NCI-H748 (cell line): ENCODE measurements around the gene PSENEN.
"Not testable (repeated sequence)": the region's sequence is repeated elsewhere in the genome, so short reads cannot be mapped to it uniquely, and the experiment has no call there.

ENCODE experiments used
- DNase-seq: peaks from one replicate; lab custom pipeline; 2025; ENCODE audit not compliant: unreplicated experiment; lab: John Stamatoyannopoulos, UW

PSENEN gene

GRCh38 chr19:35718345-35719041 lies 27.0 kb upstream of the PSENEN start:
- peak; percentile 45 for DNase-seq

GRCh38 chr19:35719402-35720162 lies 25.9 kb upstream of the PSENEN start:
- DNase-seq: no peak

- DNase-seq: no peak
Measured at GRCh38 chr19:35720163-35720524, 25.3 kb upstream of the PSENEN start.

- DNase-seq: no peak
Measured at GRCh38 chr19:35720648-35721047, 24.8 kb upstream of the PSENEN start.

- DNase-seq: no peak
Measured at GRCh38 chr19:35721374-35721773, 24.1 kb upstream of the PSENEN start.

- DNase-seq: no peak
Measured at GRCh38 chr19:35722461-35722860, 23.0 kb upstream of the PSENEN start.

GRCh38 chr19:35722897-35723296 lies 22.6 kb upstream of the PSENEN start:
- no peak for DNase-seq

- DNase-seq: no peak
Measured at GRCh38 chr19:35723671-35724070, 21.8 kb upstream of the PSENEN start.

GRCh38 chr19:35724132-35724531 lies 21.3 kb upstream of the PSENEN start:
- not testable (repeated sequence) for DNase-seq

GRCh38 chr19:35724560-35724959 lies 20.9 kb upstream of the PSENEN start:
- no peak for DNase-seq

GRCh38 chr19:35725216-35725861 lies 20.1 kb upstream of the PSENEN start:
- no peak for DNase-seq

GRCh38 chr19:35727053-35727955 lies 18.1 kb upstream of the PSENEN start:
- no peak for DNase-seq

- no peak for DNase-seq
Measured at GRCh38 chr19:35727956-35728706, 17.3 kb upstream of the PSENEN start.

- no peak for DNase-seq
Measured at GRCh38 chr19:35729021-35729420, 16.4 kb upstream of the PSENEN start.

- DNase-seq: no peak
Measured at GRCh38 chr19:35729763-35730162, 15.7 kb upstream of the PSENEN start.

- no peak for DNase-seq
Measured at GRCh38 chr19:35730326-35730725, 15.1 kb upstream of the PSENEN start.

- no peak for DNase-seq
Measured at GRCh38 chr19:35731353-35731752, 14.1 kb upstream of the PSENEN start.

GRCh38 chr19:35731779-35732405 lies 13.6 kb upstream of the PSENEN start:
- no peak for DNase-seq

GRCh38 chr19:35732540-35733179 lies 12.8 kb upstream of the PSENEN start:
- DNase-seq: no peak
